Effector CD8-positive, alpha-beta T cell (primary cell): Measurements from ENCODE around the gene CHMP3.
"Not testable (repeated sequence)": the region's sequence is repeated elsewhere in the genome, so short reads cannot be mapped to it uniquely, and the experiment has no call there.

Experiments
- DNase-seq: peaks from one replicate; lab custom pipeline; 2025; lab: John Stamatoyannopoulos, UW
- total RNA-seq, 4 experiments: gene quantifications; one replicate each; lab custom pipeline; 2026; lab: John Stamatoyannopoulos, UW

Gene CHMP3
- total RNA-seq = 23.2 to 39.9 (median 36.3) reads per million in 4 experiments

DNA sequence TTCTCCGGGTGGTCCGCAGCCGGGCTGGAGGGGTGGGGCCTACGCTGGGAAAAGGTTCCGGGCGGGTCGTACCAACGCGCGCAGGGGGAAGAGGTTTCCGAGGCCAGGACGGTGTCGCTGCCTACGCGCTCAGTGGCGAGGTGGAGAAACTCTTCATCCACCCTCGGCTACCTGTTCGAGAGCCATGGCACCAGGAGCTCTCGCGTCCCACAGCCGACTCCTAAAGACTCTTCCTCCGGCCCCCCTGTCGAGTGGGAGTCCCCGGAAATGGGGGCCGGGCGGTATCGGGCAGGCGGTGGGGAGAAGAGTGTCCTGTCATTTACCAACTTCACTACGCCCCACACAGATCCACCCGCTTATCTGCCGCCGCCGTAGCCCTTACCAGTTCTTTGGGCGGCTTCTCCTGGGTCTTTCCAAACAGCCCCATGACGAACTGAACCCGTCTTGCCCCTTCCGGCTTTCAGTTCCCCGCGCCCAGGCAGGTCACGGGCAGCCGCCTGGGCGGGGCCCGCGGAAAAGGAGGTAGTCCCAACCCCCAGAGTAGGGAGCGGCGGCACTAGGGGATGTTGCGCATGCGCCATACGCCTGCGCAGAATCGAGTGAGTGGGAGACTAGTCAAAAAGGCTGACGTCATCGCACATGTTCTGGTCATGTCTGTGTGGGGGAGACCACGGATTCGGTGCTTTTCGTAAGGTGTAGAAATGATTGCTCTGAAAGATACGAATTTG lies at the start of gene CHMP3:
CHMP3 (minus strand) TSS at position 522 of the 728 bp plus-strand sequence; CDS start at position 427, 95 bp downstream.
- DNase-seq = peak; percentile 96

DNA sequence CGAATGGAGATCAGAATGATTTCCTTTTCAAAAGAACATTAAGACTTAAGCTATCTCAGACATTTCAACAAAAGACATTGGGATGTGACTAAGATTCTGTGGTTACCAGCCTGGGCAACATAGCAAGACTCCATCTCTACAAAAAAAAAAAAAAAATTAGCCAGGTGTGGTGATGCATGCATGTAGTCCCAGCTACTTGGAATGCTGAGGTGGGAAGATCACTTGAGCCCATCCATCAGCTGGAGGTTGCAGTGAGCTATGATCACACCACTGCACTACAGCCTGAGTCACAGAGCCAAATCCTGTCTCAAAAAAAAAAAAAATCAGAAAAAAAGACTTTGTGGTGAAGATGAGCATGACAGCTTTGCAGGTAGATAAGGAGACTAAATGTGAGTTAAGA lies 47.6 kb upstream of the CHMP3 start:
- no peak for DNase-seq

DNA sequence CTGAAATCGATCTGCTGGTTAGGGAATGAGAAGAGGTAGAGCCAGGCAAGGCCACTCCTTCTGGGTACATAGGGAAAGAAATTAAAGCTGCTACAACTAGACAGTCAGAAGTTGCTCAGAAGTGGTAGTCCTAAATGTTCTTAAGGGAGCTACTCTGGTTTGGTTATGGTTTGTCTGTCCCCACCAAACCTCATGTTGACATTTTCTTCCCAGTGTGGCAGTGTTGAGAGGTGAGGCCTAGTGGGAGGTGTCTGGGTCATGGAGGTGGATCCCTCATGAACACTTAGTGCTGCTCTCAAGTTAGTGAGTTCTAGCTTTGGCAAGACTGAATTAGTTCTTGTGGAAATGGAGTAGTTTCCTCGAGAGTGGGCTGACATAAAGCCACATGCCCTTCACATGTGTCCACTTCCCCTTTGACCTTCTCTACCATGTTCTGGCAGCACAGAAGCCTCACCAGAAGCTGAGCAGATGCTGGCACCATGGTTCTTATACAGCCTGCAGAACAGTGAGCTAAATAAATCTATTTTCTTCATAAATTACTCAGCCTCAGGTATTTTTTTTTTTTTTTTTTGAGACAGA lies 45.7 kb upstream of the CHMP3 start:
- no peak for DNase-seq

DNA sequence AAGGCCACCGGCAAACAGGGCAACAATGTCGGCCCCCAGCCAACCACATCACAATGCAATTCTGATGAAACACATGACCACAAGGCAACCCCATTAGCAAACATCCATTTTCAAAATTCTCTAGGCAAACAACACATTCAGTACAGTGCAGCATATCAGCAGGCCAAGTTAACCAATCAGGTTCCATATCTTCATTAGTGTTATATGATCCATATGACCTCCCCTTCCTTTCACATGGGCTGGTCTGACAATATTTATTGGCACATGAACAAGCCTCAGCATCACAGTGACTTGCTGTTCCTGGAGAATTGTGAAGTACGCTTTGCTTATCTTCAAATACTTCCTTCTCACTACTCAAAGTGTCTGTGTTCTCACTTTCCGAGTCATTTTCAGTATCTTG lies 40.7 kb upstream of the CHMP3 start:
- DNase-seq = no peak

DNA sequence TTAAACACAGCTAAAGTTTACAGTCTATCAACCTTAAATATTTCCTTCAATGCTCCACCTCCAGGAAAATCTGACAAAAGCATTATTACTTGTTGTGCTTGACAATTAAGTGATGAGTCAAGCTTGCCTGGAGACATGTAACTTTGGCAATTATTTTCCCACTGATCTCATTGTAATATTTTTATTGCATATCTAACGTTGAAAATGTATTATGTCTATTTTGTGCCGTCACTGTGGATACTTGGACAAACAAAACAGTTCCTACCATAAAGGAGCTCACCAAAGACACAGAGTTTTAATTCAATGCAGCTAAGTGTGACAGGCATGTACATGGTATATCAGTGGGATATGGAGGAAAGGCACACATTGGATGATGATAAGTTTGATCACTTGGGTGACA lies 35.7 kb upstream of the CHMP3 start:
- no peak for DNase-seq

DNA sequence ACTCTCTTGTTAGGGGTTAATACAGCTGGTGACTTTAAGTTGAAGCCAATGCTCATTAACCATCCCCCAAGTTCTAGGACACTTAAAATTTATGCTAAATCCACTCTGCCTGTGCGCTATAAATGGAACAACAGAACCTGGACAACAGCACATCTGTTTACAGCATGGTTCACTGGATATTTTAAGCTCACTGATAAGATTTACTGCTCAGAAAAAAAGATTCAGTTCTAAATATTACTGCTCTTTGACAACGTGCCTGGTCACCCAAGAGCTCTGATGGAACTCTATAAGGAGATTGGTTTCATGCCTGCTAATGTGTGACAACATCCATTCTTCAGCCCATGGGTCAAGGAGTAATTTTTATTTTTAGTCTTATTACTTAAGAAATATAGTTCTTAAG lies 32.9 kb upstream of the CHMP3 start:
- no peak for DNase-seq

DNA sequence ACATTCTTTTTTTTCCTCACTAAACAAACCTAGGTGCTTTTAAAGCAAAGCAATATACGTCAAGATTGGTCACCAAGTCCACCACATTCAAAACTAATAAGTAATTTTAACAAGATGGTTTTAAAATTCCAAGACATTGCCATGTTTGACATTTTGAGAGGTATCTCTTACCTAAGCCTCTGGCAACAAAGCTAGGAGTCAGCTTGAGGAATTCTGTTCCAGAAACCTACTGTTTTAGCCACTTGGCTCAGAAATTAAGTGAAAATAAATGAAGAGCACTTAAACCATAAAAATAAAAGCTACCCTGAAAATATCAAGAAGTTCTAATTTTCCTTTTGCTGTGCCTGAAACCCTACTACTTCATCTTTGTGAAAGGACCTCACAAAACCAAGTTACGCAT lies 30.0 kb upstream of the CHMP3 start:
- DNase-seq = no peak

DNA sequence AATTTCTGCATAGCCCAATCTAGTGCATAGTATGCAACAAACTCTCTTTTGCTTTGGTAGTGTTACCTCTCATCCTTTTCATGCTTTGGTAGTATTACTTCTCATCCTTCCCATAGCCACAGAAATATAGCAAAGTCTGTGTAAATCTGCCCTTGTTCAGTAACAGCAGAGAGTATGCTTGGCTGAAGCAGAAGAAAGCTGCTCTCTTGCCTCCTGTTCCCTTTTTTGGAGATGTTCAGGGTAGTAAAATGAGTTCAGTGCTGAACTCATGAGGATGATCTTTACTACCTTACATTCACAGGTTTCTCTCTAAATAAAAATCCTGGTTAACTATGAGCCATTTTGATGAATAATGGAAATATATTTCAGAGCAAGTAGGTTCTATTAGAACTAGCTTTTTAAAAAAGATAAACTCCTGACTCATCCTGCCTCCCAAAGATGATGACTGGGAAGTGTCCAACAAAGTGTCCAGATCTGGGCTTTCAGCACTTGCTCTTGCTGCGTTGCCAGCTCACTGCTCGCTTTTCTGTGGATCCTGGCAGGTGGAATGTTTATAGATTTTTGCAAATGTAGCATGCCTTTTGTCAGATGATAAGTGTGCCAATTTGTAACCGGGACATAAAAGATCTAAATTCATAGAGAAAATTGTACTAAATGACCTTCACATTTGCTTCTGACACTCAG lies 29.4 kb upstream of the CHMP3 start:
- no peak for DNase-seq

DNA sequence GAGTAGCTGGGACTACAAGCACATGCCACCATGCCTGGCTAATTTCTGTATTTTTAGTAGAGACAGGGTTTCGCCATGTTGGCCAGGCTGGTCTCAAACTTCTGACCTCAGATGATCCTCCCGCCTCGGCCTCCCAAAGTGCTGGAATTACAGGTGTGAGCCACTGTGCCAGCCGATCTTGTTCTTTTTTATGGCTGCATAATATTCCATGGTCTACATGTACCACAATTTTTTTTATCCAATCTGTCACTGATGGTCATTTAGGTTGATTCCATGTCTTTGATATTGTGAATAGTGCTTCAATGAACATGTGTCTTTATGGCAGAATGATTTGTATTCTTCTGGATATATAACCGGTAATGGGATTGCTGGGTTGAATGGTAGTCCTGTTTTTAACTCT lies 26.5 kb upstream of the CHMP3 start:
- not testable (repeated sequence) for DNase-seq

DNA sequence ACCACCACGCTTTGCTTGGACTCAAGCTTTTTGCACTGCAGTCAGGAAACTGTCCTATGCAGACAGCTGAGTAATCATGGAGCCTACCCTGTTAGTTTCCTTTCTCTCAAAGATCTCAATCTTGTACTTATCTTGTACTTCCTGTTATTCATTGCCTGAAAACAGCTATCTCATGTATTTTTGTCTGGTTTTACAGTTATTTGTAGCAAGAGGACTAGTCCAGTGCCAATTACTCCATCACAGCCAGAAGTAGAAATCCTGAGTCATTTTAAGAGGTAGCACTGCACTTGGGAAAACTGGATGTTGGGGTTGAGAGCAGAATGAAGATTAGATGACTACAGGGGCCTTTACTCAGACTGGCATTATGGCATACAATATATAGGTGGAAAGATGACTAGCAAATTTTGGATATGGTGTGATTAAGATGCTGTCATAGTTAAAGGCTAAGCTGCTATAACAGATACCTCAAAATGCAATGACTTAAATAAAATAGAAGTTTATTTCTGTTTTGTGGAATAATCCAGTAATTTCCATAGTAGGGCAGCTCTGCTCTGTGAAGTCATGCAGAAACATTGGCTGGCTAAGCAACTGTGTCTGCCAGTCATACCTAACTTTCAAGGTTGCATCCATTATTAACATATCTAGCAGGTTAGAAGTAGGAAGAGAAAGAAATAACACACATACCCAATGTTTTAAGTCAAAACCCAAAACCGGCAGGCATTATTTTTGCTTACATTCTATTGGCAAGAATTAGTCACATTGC lies 21.1 kb upstream of the CHMP3 start:
- DNase-seq = no peak

DNA sequence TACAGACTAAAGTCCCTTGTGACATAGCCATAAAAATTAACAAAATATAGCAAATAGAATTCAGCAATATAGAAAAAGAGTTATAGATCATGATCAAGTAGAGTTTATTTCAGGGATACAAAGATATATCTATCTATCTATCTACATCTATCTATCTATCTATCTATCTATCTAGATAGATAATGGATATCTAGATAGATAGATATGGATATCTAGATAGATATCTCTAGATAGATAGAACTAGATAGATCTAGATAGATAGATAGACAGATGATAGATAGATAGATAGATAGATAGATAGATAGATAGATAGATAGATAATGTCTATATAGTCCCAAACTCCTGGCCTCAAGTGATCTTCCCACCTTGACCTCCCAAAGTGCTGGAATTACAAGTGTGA lies 17.3 kb upstream of the CHMP3 start:
- DNase-seq = no peak

DNA sequence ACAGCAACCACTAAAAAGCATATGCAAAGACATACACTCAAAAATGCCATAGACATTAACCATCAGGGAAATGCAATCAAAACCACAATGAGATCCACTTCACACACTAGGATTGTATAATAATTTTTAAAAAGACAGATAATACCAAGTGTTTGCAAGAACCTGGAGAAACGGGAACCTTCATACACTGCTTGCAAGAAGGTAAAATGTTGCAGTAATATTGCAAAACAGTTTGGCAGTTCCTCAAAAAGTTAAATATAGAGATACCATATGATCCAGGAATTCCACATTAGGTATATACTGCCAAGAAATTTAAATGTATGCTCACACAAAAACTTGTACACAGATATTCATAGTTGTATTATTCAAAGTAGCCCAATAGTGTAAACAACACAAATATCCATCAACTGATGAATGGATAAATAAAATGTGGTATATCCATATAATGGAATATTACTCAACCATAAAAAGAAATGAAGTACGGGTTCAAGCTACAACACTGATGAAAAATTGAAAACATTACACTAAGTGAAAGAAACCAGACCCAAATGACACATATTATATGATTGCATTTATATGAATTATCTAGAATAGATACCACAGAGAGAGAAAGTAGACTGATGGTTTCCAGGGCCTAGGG lies 14.7 kb upstream of the CHMP3 start:
- DNase-seq = no peak

DNA sequence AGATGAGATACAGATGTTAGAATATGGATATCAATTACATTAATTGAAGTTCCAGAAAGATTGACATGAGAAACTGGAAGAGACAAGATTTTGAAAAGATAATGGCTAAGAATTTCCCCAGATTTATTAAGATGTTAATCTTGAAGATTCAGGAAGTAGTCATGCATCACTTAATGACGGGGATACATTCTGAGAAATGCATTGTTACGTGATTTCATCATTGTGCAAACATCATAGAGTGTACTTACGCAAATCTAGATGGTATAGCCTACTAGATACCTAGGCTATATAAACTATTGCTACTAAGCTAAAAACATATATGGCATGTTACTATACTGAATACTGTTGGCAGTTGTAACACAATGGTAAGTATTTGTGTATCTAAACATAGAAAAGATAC lies 6.8 kb upstream of the CHMP3 start:
- DNase-seq = no peak

DNA sequence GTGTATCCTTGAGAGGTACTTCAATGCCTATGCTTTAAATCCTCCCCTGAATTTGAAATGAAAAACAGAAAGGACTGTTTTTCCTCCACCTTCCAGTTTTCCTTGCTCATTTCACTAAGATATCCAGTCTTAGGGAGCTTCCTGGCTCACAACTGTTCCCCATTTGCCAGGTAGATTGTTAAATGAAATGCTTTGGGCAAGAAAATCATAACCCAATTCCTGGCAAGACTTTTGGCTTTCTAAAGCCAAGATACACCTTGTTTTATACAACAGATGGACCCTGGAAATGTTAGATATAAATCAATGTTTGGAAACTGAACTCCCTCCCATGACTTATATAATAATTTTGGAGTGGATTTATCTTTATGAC lies 3.6 kb upstream of the CHMP3 start:
- no peak for DNase-seq

DNA sequence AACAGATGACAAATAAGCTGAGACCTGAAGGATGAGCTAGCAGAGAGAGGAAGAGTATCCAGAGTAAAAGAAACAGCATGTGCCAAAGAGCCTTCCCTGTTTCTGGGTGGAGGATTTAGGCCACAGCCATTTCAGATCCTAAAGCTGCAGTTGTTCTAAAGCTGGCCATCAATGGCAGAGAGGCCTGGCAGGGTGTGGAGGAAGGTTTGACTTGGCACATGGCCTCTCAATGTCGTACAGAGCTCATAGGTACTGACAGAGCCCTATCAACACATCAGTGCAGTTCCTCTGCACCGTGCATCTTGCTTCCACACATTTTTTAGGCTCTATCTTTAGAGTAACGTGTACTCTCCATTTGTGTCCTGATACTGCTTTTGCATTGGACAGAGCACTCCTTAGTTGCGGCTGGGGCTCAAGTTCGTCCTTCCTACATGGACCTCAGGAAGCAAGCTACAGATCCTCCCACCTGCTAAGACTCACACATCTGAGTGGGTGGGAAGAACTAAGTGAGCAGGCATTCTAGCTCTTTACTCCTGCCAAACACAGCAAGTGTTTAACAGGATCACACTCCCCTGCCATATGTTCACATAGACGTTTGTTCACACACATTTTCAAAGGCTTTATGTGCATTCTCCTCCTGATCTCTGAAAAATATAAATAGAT lies 3.0 kb upstream of the CHMP3 start:
- no peak for DNase-seq

DNA sequence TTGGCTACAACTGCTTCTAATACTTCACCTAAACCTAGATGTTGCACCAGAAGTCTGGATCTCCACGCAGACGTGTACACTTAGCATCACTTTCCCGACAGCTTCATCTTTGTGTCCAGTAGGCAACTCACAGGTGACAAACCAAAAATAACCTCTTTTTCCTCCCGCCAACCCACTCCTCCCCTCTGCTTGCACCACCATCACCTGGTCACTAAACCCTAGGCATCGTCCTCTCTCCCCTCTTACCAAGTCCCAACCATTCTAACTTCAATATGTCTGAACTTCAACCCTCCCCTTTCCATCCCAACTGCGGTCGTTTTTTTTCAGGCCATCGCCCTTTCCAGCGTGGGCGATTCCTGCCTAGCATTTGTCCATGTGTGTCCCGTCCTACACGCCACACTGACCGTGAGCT lies 413 bp upstream of the CHMP3 start:
- DNase-seq = no peak

DNA sequence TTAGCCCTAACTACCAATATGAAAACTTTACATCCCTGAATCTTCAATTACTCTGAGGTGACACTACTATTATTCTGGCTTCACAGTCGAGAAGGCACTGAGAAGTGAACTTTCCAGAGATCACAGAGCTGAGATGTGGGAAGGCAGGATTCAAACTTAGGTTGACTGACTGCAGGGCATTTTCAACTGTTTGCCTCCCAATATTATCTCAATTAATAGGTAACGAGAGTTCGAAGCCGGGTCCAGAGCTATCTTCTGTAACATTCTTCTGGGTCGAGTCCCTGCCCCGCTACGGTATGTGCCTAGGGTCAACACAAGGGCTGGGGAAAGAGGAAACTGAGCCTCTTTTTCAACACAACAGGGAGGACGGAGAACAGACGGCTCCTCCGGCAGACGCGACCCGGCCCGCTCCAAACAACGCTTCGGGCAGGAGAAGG lies 740 bp downstream of the CHMP3 start:
- no peak for DNase-seq

DNA sequence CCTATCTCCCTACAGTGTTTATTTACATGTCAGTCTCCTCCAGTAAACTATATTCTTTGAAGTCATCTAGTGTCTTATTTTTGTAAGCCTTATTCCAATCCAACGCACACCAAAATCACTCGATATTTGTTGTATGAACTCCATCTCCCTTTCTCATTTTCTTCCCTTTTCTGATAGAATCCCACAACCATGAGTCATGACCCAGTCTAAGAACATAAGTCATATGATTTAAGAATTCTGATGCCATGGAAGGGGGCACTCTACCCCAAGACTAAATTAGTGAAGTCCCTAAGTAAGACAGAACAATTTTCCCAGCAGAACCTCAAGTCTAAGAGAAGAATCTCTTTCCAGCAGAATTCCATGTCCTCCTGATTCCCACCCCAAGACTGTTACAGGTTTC lies 5.4 kb downstream of the CHMP3 start:
- DNase-seq = no peak

DNA sequence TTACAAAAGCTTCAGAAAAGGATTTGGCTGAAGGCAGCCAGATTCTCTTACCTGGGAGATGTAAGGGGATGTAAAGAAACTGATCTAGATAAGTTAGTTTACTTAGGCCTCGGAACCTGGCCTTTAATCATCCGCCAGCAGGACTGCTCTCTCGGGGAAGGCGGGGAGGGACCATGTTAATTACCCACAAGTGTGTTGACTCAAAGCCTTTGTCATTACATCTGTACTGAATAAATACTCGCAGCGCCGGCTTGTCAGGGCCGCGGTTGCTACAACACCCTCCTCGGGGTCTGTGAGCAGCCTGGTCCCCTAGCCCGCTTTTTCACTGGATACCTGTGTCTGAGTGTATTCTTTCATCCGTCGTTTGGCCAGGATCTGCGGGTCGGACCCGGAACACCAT lies 6.7 kb downstream of the CHMP3 start:
- DNase-seq = no peak

DNA sequence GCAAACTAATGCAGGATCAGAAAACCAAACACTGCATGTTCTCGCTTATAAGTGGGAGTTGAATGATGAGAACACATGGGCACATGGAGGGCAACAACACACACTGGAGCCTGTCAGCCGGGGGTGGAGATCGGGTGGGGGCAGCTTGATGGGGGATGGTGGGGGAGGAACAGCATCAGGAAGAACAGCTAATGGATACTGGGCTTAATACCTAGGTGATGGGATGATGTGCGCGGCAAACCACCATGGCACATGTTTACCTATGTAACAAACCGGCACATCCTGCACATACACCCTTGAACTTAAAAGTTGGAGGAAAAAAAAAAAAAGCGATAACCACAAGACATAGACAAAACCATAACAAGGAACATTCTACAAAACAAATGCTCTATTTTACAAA lies 10.4 kb downstream of the CHMP3 start:
- no peak for DNase-seq

DNA sequence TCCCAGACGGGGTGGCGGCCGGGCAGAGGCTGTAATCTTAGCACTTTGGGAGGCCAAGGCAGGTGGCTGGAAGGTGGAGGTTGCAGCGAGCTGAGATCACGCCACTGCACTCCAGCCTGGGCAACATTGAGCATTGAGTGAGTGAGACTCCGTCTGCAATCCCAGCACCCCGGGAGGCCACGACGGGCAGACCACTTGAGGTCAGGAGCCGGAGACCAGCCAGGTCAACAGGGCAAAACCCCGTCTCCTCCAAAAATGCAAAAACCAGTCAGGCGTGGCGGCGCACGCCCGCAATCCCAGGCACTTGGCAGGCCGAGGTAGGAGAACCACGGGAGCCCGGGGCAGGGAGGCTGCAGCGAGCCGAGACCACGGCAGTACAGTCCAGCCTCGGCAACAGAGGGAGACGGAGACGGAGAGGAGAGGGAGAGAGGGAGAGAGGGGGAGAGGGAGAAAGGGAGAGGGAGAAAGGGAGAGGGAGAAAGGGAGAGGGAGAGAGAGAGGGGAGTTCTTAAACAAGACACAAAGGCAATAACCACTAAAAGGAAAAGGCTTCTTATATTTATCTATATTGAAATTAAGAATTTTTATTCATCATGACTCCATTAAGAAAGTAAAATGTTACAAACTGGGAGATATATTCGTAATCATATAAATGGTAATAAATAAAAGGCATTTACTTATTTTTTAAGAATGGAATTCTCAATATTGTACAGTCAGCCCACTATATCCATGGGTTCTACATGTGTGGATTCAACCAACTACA lies 13.1 kb downstream of the CHMP3 start:
- not testable (repeated sequence) for DNase-seq
